MCF 10A (cell line): ENCODE measurements around the gene SIM1. TPM values are rescaled to one million over a fixed set of nuclear protein-coding genes. Genes with fewer than 3 reads are reported as not detected.

Experiments used
- BruUV-seq: library from RNA; stranded (reverse); fragments of 400-500 nt; replicated peaks from 2 replicates; lab custom pipeline; 2021; lab: Mats Ljungman, UMichigan
- CTCF ChIA-PET: fragments of 300-600 bp; sonication (Branson Sonifier 250); formaldehyde crosslinking; extraction: SDS; loops from one replicate; lab custom pipeline; 2021; ENCODE audit warnings: antibody characterized with exemption, inconsistent platforms; lab: Yijun Ruan, JAX
- POLR2A ChIA-PET: fragments of 300-600, 350-650 bp; sonication (Branson Sonifier 250); formaldehyde crosslinking; extraction: SDS; loops from one replicate; lab custom pipeline; 2020; ENCODE audit warnings: antibody characterized with exemption, inconsistent platforms; lab: Yijun Ruan, JAX
- DNase-seq: peaks from one replicate; pipeline ENCODE4 v3.0.0-alpha.2; 2018; ENCODE audit not compliant: unreplicated experiment
- H3K27ac Mint-ChIP-seq: one replicate; pipeline ENCODE4 v1.8.0; 2022; ENCODE audit warnings: mild to moderate bottlenecking, low read depth, mixed read lengths; ENCODE audit not compliant: unreplicated experiment
- H3K27me3 Mint-ChIP-seq: one replicate; pipeline ENCODE4 v1.8.0; 2022; ENCODE audit warnings: mixed read lengths; ENCODE audit not compliant: insufficient read depth, unreplicated experiment
- H3K36me3 Mint-ChIP-seq: one replicate; pipeline ENCODE4 v1.8.0; 2022; ENCODE audit warnings: mild to moderate bottlenecking, moderate library complexity, mixed read lengths; ENCODE audit not compliant: insufficient read depth, unreplicated experiment
- H3K4me1 Mint-ChIP-seq: one replicate; pipeline ENCODE4 v1.8.0; 2022; ENCODE audit warnings: mixed read lengths; ENCODE audit not compliant: insufficient read depth, unreplicated experiment
- H3K4me3 Mint-ChIP-seq: one replicate; pipeline ENCODE4 v1.8.0; 2022; ENCODE audit warnings: mild to moderate bottlenecking, moderate library complexity, mixed read lengths; ENCODE audit not compliant: unreplicated experiment
- H3K9me3 Mint-ChIP-seq: one replicate; pipeline ENCODE4 v1.8.0; 2022; ENCODE audit warnings: mixed read lengths; ENCODE audit not compliant: unreplicated experiment
- CTCF ChIP-seq: fragments of 200-600 bp; IDR thresholded peaks from one replicate; pipeline ENCODE4 v1.8.0; 2022; ENCODE audit warnings: antibody characterized with exemption, mild to moderate bottlenecking; ENCODE audit not compliant: unreplicated experiment
- intact Hi-C: fragments of 100-400 bp; cut with micrococcal nuclease; formaldehyde crosslinking; loops from 2 replicates; pipeline ENCODE4 v1.14.1; 2022
- total RNA-seq: library from RNA; stranded (reverse); gene quantifications from 2 replicates; pipeline ENCODE4 v1.2.3, GENCODE V29; 2022

Gene SIM1
- total RNA-seq, 1 experiment from 2014 or later, result not detected

- TF ChIP-seq CTCF, result no peak
- CTCF ChIA-PET, result no interaction called here
- H3K9me3 Mint-ChIP-seq, result no peaks in the 10 kb centered on the region
Measured at GRCh38 chr6:100378576-100378975, 86.1 kb downstream of the SIM1 start.

GRCh38 chr6:100376103-100376502 is 88.6 kb downstream of the SIM1 start:
- ChIA-PET CTCF (no interaction called here), POLR2A (no interaction called here)
- Mint-ChIP-seq H3K9me3 (no peaks in the 10 kb centered on the region), H3K4me3 (no peak overlapping the region), H3K27ac (no peak overlapping the region), H3K36me3 (no peaks in the 10 kb centered on the region), H3K27me3 (no peaks in the 10 kb centered on the region), H3K4me1 (no peaks in the 10 kb centered on the region)
- BruUV-seq, result no TSS peak
- TF ChIP-seq CTCF, result no peak
- intact Hi-C loops, result no loop called here
- no peak for DNase-seq

More at GRCh38 chr6:100378576-100378975, 86.1 kb downstream of the SIM1 start:
- no peak overlapping the region for H3K4me3 Mint-ChIP-seq
- intact Hi-C loops, result no loop called here
- H3K36me3 Mint-ChIP-seq, result no peaks in the 10 kb centered on the region
- no TSS peak for BruUV-seq
- H3K4me1 Mint-ChIP-seq, result no peaks in the 10 kb centered on the region
- H3K27me3 Mint-ChIP-seq, result no peaks in the 10 kb centered on the region
- DNase-seq, result peak; percentile 5
- no peak overlapping the region for H3K27ac Mint-ChIP-seq
- POLR2A ChIA-PET, result no interaction called here

GRCh38 chr6:100372326-100373091 is 92.2 kb downstream of the SIM1 start:
- no peaks in the 10 kb centered on the region for H3K4me1 Mint-ChIP-seq
- no peaks in the 10 kb centered on the region for H3K36me3 Mint-ChIP-seq
- H3K27ac Mint-ChIP-seq, result no peak overlapping the region
- no peaks in the 10 kb centered on the region for H3K9me3 Mint-ChIP-seq
- intact Hi-C loops, result no loop called here
- BruUV-seq, result no TSS peak
- CTCF ChIA-PET, result interaction anchor here (0.6 kb wide), 1 partner anchor 75 kb away, joined by 3 read pairs; no protein-coding TSS in a partner anchor
- H3K4me3 Mint-ChIP-seq, result no peak overlapping the region
- no peaks in the 10 kb centered on the region for H3K27me3 Mint-ChIP-seq
- POLR2A ChIA-PET, result no interaction called here
- TF ChIP-seq CTCF, result no peak
- DNase-seq, result no peak

- H3K27ac Mint-ChIP-seq, result no peak overlapping the region
Measured at GRCh38 chr6:100371591-100371990, 93.1 kb downstream of the SIM1 start.

More at GRCh38 chr6:100371591-100371990, 93.1 kb downstream of the SIM1 start:
- Mint-ChIP-seq H3K27me3 (no peaks in the 10 kb centered on the region), H3K4me1 (peaks cover under 1% of the 10 kb centered on the region), H3K9me3 (no peaks in the 10 kb centered on the region), H3K4me3 (no peak overlapping the region), H3K36me3 (no peaks in the 10 kb centered on the region)
- DNase-seq, result no peak
- intact Hi-C loops, result no loop called here
- no TSS peak for BruUV-seq
- no peak for TF ChIP-seq CTCF
- ChIA-PET CTCF (no interaction called here), POLR2A (no interaction called here)
